SU-DHL-6 (cell line): ENCODE results near the gene PKNOX2.

ENCODE experiments used
- H2AFZ ChIP-seq: fragments of 200-600 bp; sonication (generic); 2 replicates; pipeline ENCODE4 v1.6.1; 2014; ENCODE audit warnings: low read depth, mild to moderate bottlenecking, moderate library complexity, mixed read lengths, antibody characterized with exemption, low read length; ENCODE audit not compliant: severe bottlenecking
- H3F3A ChIP-seq: fragments of 200-600 bp; shearing (Covaris generic); 2 replicates; pipeline ENCODE4 v1.6.0; 2016; ENCODE audit warnings: antibody characterized with exemption, mild to moderate bottlenecking; ENCODE audit not compliant: insufficient read depth
- H3K27ac ChIP-seq: fragments of 200-600 bp; sonication (generic); 2 replicates; pipeline ENCODE4 v1.5.1; 2016; ENCODE audit warnings: low read depth, mild to moderate bottlenecking, low read length, moderate library complexity, mixed read lengths
- H3K27me3 ChIP-seq: fragments of 200-600 bp; sonication (generic), shearing (Covaris generic); 2 replicates; pipeline ENCODE4 v1.6.0; 2014; ENCODE audit warnings: mild to moderate bottlenecking, low read length
- H3K36me3 ChIP-seq: fragments of 200-600 bp; sonication (generic); 2 replicates; pipeline ENCODE4 v1.6.1; 2014; ENCODE audit warnings: mild to moderate bottlenecking, low read length, mixed read lengths
- H3K4me2 ChIP-seq: fragments of 300-600, 200-600 bp; shearing (Covaris generic), sonication (generic); 2 replicates; pipeline ENCODE4 v1.6.0; 2014; ENCODE audit warnings: low read length, low read depth, mild to moderate bottlenecking; ENCODE audit not compliant: poor library complexity, severe bottlenecking
- H3K4me3 ChIP-seq: fragments of 200-600 bp; sonication (generic); 2 replicates; pipeline ENCODE4 v1.5.1; 2014; ENCODE audit warnings: antibody characterized with exemption, low read length, mild to moderate bottlenecking, mixed read lengths; ENCODE audit not compliant: insufficient read depth, poor library complexity, severe bottlenecking
- H3K79me2 ChIP-seq: fragments of 200-600 bp; sonication (generic); 2 replicates; pipeline ENCODE4 v1.6.1; 2014; ENCODE audit warnings: mild to moderate bottlenecking, low read length, moderate library complexity; ENCODE audit not compliant: insufficient read depth
- H3K9ac ChIP-seq: fragments of 200-600 bp; sonication (generic); 2 replicates; pipeline ENCODE4 v1.7.0; 2014; ENCODE audit warnings: mild to moderate bottlenecking, low read length
- H3K9me2 ChIP-seq: fragments of 200-600 bp; sonication (generic); replicated peaks from 2 replicates; pipeline ENCODE4 v1.6.1; 2014; ENCODE audit warnings: low read length; ENCODE audit not compliant: insufficient read depth
- H3K9me3 ChIP-seq: fragments of 200-600 bp; sonication (generic); 2 replicates; pipeline ENCODE4 v1.6.1; 2014; ENCODE audit warnings: low read length, mixed read lengths; ENCODE audit not compliant: insufficient read depth
- H4K20me1 ChIP-seq: fragments of 200-600 bp; sonication (generic); 2 replicates; pipeline ENCODE4 v1.6.1; 2014; ENCODE audit warnings: low read depth, mild to moderate bottlenecking, antibody characterized with exemption, low read length, moderate library complexity, mixed read lengths
- CTCF ChIP-seq: fragments of 200-600 bp; sonication (generic); IDR thresholded peaks from one replicate; pipeline ENCODE4 v1.5.1; 2017; ENCODE audit warnings: antibody characterized with exemption, mild to moderate bottlenecking, low read length, moderate library complexity; ENCODE audit not compliant: insufficient read depth, poor library complexity, severe bottlenecking
- EZH2phosphoT487 ChIP-seq: fragments of 200-600 bp; sonication (generic), shearing (Covaris generic); conservative IDR thresholded peaks from 2 replicates; pipeline ENCODE4 v1.6.1; 2018; ENCODE audit warnings: mild to moderate bottlenecking, antibody characterized with exemption, low read length, moderate library complexity, mixed read lengths

PKNOX2 gene

GRCh38 chr11:125414121-125414520, 249.6 kb downstream of the PKNOX2 start:
- no peaks in the 10 kb centered on the region for H3K36me3 ChIP-seq
- H2AFZ ChIP-seq, result no peak overlapping the region
- H3K4me2 ChIP-seq, result no peak overlapping the region
- H3K9ac ChIP-seq, result no peak overlapping the region
- H3K9me3 ChIP-seq, result no peaks in the 10 kb centered on the region
- no peak overlapping the region for H3K27ac ChIP-seq
- H3K79me2 ChIP-seq, result no peaks in the 10 kb centered on the region
- H3F3A ChIP-seq, result no peaks in the 10 kb centered on the region
- no peak for TF ChIP-seq CTCF
- no peak for TF ChIP-seq EZH2phosphoT487
- H4K20me1 ChIP-seq, result no peaks in the 10 kb centered on the region
- H3K27me3 ChIP-seq, result no peaks in the 10 kb centered on the region
- no peaks in the 10 kb centered on the region for H3K9me2 ChIP-seq
- no peak overlapping the region for H3K4me3 ChIP-seq

GRCh38 chr11:125416981-125417935, 252.7 kb downstream of the PKNOX2 start:
- no peaks in the 10 kb centered on the region for H3K9me3 ChIP-seq
- no peaks in the 10 kb centered on the region for H3K79me2 ChIP-seq
- no peak overlapping the region for H2AFZ ChIP-seq
- H3K4me3 ChIP-seq, result no peak overlapping the region
- H3K36me3 ChIP-seq, result no peaks in the 10 kb centered on the region
- no peaks in the 10 kb centered on the region for H3K27me3 ChIP-seq
- no peak overlapping the region for H3K9ac ChIP-seq
- H3K9me2 ChIP-seq, result no peaks in the 10 kb centered on the region
- no peak overlapping the region for H3K4me2 ChIP-seq
- no peak overlapping the region for H3K27ac ChIP-seq
- no peaks in the 10 kb centered on the region for H4K20me1 ChIP-seq
- no peaks in the 10 kb centered on the region for H3F3A ChIP-seq
- TF ChIP-seq EZH2phosphoT487 (no peak), CTCF (no peak)

GRCh38 chr11:125418396-125418795, 253.8 kb downstream of the PKNOX2 start:
- Histone ChIP-seq H3K27me3 (no peaks in the 10 kb centered on the region), H4K20me1 (no peaks in the 10 kb centered on the region), H3K4me3 (no peak overlapping the region), H3K9me2 (no peaks in the 10 kb centered on the region), H3K27ac (no peak overlapping the region), H3K79me2 (no peaks in the 10 kb centered on the region), H3K36me3 (no peaks in the 10 kb centered on the region), H3F3A (no peaks in the 10 kb centered on the region), H2AFZ (no peak overlapping the region), H3K4me2 (no peak overlapping the region), H3K9me3 (no peaks in the 10 kb centered on the region), H3K9ac (no peak overlapping the region)
- no peak for TF ChIP-seq EZH2phosphoT487
- no peak for TF ChIP-seq CTCF
